ENCODE measurements around the gene SNTB2. TPM values are rescaled to one million over a fixed set of nuclear protein-coding genes. Genes with fewer than 3 reads are reported as not detected.

SNTB2 gene
- total and polyA plus RNA-seq, 2 of the 8 experiments (the other 6 are each of a cell fraction or from before 2014, with no cell fraction given): 6.0 to 16.1 TPM

DNA sequence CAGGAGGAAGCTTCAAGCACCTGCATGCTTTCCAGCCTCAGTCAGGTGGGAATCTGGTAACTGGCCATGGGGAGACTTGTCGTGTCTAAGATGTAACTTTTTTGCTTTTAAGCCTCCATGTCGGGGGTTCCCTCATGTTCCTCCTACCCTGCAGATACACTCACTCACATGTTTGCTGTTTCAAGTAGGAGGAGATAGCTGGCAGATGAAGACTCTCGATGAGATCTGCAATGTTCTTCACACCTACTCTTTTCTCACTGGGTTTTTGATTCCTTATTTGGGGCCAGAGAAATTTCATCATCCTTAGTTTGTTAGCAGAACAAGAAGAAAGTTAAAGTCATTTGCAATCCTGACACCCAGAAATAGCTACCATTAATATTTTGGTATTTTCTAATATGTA is 29.8 kb upstream of the SNTB2 start (continued):
- no peak for TF ChIP-seq RNF2 (IDR thresholded peaks at IDR 0.05; ENCODE audit: borderline replicate concordance, low read depth, low read length, missing control alignments, poor library complexity, severe bottlenecking)
- TF ChIP-seq MAFK (IDR thresholded peaks at IDR 0.05; ENCODE audit: low read depth, low read length): no peak
- no peak for TF ChIP-seq ATF2 (IDR thresholded peaks at IDR 0.05; ENCODE audit: low read length)
- no peak for TF ChIP-seq SIN3A (conservative IDR thresholded peaks at IDR 0.05 in 1 of 2, IDR thresholded peaks at IDR 0.05 in 1 of 2; ENCODE audit: low read depth in 1 of 2, low read length in 2 of 2)
- TF ChIP-seq YY1 (IDR thresholded peaks at IDR 0.05; ENCODE audit: low read depth, low read length): no peak
- no peak for TF ChIP-seq CBX5 (IDR thresholded peaks at IDR 0.05; ENCODE audit: low read depth, low read length)
- no peak for TF ChIP-seq SUZ12 (IDR thresholded peaks at IDR 0.05; ENCODE audit: low read length)
- no peak for TF ChIP-seq JUN (IDR thresholded peaks at IDR 0.05; ENCODE audit: low read depth, low read length)
